HG03457 (cell line): ENCODE results near the gene AQP6.

Experiments used
- ATAC-seq: cut with Tn5 transposase; IDR thresholded peaks from one replicate; pipeline ENCODE4 v1.9.1; 2021; ENCODE audit warnings: moderate number of reproducible peaks; ENCODE audit not compliant: unreplicated experiment

Gene AQP6

DNA sequence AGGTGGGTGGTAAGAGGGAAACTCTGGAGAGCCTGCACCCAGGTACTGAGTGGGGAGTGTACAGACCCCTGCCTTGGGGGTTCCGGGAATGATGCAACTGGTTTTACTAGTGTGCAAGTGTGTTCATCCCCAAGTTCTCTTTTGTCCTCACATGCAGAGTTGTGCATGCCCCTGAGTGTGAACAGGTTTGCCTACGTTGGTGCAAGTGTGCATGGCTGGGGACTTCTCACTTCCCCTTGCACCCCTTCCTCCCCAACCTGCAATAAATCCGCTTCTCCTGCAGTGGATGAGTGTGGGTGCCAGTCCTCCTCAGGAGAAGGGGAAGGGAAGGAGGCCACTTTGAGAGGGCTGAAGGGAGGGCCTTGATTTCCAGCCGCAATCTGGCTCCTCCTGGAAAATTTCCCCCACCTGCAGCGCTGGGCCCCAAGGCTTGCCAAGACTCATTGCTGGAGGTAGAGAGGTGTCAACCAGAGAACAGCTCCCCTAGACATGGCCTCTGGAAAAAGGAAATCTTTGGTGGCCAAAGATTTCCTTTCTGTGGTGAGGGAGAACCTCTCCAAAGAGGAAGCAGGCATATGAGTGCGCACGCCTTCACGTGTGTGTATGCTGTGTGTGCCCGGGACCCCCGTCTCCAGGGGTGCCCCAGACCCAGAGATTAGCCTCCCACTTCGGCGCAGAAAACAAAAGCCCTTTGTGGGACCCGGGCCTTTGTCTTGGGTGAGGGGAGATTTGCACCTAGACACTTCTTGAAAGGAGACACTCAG lies 16.7 kb upstream of the AQP6 start:
- ATAC-seq: no peak

DNA sequence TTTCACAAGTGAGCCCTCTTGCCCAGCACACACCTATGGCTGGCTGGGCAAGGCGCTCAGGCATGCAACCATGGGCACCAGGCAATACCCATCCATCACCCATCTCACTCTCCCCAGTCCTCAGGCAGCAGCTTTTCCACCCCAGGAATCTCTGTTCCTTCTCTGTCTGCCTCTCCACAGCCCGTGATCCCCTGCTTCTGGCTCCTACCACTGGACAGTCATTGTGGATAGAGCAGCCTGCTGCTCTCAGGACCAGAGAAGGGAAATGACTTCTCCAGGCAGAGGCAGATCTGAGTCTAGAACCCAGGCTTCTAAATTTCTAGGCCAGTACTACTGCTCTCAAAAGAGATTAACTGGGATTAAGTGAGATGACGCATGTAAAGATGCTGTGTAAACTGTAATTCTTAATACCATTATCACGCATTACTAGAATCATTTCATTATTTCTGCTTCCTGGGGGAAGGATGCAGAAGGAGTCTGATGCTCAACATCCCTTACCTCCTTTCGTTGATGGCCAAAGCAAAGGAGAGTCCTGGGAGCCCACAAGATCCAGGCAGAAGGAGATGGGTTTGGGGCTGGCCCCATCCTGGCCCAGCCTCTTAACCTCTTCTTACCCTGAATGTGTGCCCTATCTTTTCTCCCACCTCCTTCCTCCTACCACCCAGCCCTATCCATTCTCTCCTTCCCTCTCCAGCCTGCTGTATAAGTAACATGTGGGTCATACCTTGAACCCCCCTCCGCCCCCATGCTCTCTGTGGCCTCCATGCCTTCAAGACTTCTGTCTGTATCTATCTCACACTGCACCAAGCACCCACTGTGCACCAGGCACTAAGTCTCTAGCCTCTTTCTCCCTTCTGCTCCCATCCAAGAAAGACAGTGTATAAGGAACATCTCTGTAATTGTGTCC lies 15.8 kb upstream of the AQP6 start:
- no peak for ATAC-seq

DNA sequence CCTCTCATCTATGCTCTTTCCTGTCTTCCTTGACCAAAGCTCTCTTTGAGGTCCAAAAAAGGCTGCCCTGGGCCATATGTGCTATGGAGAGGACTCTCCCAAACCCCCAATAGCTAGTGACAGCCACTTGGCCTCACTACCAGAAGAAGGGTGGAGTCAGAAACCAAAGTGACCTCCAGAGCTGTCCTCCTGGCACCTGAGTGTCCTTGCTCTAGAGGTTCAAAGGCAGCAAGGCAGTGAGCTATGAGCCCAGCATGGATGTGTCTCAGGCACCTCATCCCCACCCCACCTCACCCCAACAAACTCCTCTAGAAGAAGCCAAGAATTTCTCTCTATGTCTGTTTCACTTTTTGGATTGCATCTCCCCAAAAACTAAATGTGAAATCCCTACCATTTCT lies 15.2 kb upstream of the AQP6 start:
- ATAC-seq: no peak

DNA sequence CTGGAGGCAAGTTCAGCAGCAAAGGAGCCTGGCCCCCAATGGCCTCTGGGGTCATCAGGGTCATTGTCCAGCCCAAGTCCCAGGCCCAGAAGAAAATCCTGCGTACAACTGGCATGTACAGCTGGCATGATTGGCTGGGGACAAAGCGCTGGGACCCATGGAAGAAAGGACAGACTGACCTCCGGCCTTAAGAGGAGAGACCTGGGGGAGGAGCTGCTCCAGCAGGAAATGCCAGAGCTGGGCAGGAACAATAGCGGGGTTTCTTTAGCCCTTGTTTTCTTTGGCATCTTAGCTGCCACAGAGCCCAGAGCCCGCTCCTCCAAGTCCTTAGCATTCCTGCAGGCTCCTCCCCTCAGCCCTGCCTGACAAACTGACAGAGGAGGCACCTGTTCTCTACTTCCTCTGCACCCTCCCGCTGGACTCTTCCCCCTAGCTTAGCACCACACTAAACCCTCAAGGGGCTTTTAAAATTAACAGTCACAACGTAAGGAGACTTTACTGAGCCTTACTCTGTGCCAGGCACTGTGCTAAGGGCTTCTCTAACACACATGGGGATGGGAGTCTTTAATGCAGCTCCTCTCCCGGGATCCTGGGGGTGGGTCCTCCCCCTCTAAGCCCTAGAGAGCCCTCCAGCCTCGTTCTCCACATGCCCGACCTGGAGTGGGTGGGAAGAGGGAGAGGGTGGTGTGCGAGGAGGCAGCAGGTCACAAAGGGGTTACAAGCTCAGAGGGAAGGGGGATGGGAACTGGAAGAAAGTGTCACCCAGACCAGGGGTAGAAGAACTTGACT lies 12.9 kb upstream of the AQP6 start:
- no peak for ATAC-seq

DNA sequence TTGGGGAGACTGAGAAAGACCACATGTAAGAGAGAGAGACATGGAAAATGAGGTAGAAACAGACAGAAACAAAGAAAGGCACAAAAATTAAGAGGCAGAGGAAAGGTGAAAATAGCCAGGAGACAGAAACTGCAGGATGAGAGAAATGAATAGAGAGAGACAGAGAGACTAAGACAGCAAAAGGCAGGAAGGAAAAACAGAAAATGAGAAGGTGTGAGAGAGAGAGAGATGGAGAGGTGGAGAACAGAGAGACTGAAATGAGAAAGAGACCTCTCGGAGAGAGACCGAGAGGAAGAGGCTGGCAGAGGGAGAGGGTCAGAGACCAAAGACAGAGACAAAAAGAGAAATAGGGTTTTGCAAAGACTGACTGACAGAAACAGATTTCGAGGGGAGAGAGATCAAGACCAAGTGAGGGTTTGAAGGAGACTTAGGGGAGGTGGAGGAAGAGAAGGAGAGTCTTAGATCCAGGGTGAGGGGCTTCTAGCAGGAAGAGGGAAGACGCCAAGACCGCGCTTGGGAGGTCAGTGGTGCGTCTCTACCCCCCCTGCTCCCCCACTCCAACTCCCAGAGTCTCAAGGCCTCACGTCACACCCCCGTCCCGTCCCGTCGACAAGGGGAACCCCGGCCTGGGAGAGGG lies 12.2 kb upstream of the AQP6 start:
- ATAC-seq: no peak

DNA sequence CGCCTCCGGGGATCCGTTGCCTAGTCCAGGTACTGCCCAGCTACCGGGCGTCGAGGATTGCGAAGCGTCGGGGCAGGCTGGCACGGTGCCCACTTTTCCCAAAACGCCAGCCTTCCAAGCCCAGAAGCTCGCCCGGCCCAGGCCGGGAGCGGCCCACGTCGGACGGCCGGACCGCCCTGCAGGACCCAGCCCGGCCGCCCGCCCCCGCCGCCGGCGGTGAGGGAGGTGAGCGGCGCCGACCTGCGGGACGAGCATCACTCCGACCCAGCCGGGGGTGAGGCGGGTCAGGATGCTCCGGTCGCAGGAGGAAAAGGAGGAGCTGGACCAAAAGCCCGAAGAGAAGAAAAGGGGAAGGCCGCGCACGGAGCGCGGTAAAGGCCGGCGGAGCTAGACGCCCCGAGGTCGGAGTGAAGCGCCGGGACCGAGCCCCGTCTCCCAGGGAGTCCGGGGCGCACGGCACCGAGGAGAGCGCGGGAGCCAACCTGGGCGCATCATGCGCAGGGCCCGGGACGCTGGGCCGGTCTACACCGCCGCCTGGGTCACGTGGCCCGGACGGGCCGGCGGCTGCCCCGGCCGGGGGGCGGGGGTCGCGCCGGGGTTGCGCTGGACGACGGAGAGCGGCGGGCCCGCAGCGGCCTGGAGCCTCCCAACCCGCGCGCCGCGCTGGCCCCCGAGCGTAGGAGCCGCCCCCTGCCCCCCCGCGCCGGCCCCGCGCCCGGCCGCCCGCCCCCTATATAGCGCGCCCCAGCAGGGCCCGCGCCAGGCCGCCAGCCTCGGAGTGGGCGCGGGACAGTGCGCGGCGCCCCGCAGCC lies 11.4 kb upstream of the AQP6 start, which contains the start of gene AQP5:
AQP5 (plus strand) TSS at position 762 of the 812 bp plus-strand sequence. CDS start 146 bp downstream, outside the sequence.
- ATAC-seq: no peak

DNA sequence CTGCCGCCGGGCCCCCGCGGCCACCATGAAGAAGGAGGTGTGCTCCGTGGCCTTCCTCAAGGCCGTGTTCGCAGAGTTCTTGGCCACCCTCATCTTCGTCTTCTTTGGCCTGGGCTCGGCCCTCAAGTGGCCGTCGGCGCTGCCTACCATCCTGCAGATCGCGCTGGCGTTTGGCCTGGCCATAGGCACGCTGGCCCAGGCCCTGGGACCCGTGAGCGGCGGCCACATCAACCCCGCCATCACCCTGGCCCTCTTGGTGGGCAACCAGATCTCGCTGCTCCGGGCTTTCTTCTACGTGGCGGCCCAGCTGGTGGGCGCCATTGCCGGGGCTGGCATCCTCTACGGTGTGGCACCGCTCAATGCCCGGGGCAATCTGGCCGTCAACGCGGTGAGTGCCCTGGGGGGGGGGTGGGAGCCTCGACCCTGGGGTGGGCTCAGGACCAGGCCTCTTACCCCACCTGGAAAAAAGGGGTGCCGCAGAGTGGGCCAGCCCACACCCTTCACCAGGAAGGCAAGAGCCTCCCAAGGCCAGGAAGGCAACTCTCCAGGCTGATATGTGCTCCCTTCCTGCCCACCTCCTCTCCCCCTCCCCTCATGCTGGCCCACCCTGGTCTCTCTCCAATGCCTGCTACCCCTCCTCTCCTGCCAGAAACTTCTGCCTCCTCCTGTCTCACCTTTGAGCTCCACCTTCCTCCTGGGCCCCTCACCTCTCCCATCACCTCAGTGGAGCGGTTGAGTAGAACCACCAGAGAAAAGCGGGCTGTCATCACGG lies 10.6 kb upstream of the AQP6 start:
- ATAC-seq: no peak

DNA sequence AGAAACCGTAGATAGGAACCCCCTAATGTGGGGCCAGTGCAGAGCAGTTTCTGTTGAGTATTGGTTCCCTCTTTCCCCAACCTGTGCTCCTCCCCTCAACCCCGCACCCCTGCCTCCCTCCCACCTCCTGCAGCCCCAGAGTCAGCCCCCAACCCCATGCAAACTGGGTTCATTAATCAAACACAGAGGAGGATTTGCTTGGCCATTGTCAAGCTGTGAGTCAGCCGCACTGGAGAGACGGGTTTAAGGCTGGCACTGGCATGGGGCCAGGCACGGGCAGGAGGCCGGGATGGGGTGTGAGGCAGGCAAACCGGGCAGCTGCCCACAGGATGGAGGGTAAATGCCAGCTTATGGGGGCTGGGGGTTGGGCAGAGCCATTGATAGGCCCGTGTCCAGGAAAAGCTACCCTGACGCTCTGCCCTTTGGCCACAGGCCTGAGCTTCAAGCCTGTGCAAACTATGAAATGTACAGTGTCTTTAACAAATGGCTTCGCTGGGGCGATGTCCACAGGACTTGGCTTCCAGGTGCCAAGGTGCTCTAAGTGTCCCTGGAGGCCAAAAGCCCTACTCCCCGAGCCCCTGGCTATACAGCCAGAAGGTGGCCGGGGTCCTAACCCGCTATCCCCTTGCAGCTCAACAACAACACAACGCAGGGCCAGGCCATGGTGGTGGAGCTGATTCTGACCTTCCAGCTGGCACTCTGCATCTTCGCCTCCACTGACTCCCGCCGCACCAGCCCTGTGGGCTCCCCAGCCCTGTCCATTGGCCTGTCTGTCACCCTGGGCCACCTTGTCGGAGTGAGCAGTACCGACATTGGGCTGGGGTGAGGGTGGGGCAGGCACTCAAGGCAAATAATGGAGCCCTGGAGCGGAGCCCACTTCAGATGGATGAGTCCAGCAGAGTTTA lies 9.6 kb upstream of the AQP6 start:
- ATAC-seq: no peak

DNA sequence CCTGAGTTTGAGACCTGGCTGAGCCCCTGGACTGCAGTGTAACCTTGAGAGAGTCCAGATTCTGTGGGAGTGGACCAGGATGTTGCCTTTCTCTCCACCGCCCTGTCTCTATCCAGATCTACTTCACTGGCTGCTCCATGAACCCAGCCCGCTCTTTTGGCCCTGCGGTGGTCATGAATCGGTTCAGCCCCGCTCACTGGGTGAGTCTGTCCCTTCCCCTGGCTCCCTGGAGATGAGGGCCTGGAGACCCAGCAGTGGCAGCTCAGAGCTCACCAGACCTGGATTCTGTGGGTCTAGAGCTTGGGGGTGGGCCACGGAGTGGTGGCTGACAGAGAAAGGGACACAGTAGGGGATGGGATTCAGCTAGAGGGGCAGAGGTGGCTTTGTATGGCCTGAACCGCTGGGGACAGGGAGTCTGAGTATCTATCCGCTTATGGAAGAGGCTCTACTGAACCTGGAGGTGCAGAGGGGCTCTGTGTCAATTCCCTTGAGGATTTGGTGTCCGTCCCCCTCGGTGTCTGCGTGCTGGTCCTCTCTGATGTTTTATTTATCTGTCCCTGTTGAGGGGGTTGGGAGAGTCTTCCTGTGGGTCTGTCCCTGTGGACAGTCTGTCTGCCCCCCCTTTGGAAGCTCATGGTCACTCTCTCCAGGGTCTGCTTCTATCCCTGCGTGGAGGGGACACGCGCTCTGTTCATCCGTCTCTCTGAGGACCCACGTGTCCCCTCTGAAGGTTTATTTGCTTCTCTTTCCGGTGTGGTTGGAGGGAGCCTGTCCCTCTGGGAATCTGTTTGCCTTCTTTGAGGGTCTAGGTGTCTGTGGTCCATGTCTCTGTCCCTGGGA lies 8.6 kb upstream of the AQP6 start:
- no peak for ATAC-seq

DNA sequence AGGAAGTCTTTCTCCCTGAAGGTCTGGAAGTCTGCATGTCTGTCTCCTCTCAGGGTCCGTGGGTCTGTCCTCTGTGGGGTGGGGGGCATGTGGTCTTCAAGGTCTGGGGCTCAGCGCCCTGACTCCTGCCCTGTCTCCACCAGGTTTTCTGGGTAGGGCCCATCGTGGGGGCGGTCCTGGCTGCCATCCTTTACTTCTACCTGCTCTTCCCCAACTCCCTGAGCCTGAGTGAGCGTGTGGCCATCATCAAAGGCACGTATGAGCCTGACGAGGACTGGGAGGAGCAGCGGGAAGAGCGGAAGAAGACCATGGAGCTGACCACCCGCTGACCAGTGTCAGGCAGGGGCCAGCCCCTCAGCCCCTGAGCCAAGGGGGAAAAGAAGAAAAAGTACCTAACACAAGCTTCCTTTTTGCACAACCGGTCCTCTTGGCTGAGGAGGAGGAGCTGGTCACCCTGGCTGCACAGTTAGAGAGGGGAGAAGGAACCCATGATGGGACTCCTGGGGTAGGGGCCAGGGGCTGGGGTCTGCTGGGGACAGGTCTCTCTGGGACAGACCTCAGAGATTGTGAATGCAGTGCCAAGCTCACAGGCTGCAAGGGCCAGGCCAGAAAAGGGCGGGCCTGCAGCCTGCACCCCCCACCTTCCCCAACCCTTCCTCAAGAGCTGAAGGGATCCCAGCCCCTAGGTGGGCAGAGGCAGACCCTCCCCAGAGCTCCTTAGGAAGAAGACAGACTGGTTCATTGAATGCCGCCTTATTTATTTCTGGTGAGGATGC lies 7.7 kb upstream of the AQP6 start:
- ATAC-seq: no peak

DNA sequence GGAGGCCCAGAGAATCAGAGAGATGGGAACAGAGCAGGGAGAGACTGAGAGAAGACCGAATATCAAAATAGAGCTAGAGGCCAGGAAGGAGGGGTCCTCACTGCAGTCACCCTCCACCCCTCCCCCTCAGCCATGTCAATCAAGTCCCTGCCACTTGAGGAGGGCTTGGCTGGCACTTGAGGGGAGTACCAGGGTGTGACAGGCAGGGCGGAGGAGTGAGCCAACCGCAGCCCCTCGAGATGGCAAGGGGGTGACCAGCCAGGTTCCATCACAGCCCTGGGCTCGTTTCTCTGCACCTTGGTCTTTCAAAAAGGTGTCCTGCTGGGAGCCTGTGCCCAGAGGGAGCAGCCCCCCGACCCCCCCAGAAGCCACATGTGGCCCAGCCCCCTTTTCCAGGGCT lies 6.9 kb upstream of the AQP6 start:
- ATAC-seq: no peak

DNA sequence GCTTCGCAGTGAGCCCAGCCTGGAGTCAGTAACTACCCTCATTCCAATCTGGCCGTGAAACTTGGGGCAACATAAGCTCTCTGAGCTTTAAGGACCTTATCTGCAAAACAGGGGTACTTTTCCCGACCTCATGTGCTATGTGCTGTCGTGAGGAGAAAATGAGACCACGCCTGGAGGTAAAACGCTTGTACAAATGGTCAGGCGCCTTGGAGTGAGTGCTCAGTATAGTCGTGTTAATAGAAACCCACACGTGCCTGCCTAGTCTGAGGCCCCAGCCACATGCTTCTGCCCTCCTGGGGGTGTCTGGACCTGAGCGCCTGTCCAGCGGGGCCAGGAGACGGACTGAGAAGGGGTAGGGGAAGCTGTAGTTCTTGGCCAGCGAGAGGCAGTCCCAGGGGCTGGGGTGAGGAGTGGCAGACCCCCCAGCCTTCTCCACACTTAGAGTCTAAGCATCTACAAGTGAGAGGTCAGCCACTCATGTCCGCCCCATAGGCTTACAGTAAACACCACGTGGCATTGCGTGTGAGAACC lies 6.2 kb upstream of the AQP6 start:
- no peak for ATAC-seq

DNA sequence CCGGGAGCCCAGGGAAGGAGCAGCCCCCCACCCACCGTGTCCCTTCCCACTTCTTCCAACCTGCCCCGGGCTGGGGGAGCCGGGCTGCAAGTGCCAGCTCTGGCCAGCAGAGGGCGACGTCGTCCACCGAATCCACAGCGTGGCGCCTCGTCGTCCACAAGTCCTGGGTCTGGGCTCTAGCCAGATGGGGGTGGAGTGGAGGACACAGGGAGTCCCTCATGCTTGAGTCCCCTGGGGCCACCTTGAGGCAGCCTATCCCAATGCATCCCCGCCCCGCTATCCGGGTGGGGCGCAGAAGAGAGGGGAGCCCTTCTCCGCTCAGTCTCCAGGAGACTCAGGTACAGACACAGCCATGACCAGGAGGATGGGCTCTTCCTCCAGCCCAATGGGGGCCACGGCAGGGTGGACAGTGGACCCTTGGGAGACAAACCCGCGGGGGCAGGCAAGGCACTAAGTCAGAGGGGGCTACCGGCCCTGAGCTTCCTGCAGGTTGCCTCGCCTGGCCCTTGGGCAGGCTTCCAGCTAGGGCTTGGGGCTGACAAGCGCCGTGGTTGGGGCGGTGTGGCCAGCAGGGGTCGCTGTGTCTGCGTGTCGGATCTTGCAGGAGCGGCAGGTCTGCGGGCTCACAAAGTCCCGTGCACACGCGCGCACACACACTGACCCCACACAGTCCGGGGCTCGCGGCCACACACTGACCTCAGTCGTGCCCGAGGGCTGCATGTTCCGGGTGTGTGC lies 5.5 kb upstream of the AQP6 start:
- ATAC-seq: peak; percentile 52

DNA sequence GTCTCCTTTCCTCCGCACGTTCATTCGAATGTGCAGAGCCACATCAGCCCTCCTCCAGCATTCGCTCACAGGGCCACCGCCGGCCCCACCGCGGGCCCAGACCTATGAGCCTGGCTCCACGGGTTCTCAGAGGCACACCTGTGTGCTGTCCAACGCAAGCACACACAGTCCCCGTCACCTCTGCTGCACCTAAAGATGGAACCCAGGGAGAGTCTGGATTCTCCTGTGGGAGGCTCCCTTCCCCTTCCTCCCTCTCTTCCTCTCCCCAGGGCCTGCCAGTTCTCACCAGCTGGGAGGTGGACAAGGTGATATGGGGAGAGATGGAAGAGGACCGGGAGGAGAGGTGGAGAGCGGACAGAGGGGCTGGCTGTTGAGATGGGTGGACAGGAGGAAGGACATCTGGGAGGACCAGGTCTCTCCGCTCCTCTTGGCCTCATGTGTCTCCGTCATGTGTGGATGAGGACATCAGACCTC lies 4.9 kb upstream of the AQP6 start:
- ATAC-seq: no peak

DNA sequence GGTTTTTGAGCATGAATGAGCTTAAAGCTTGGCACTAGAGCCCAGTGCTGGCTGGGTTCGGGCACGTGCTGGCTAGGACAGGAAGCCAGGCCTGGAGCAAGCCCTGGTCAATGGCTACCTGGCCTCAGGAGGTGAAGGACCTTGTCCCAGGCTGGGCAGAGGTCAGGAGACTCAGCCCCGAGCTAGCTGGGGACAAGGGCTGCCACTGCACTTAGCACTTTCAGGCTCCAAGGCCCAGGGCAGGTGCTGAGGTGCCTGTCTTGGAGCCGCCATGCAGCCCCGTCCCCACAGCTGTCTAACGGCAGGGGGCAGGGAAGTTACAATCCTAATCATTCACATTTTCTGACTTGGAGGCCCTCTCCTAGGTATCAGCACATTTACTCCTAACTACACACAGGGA lies 4.3 kb upstream of the AQP6 start:
- ATAC-seq: no peak
